GM23338 (cell line): Measurements from ENCODE around the gene KRTAP10-10.

ENCODE experiments used
- CREB1 ChIP-seq: fragments of 250-450 bp; sonication (Bioruptor Pico); IDR thresholded peaks from 2 replicates; pipeline ENCODE4 v1.5.0; 2020; ENCODE audit warnings: low read depth, mild to moderate bottlenecking, moderate library complexity
- EZH2 ChIP-seq: fragments of 200-600 bp; sonication (generic); IDR thresholded peaks from one replicate; pipeline ENCODE4 v1.8.0; 2017; ENCODE audit warnings: antibody characterized with exemption, mild to moderate bottlenecking, low read depth; ENCODE audit not compliant: unreplicated experiment
- EZH2phosphoT487 ChIP-seq: fragments of 200-600 bp; sonication (generic); IDR thresholded peaks from one replicate; pipeline ENCODE4 v1.8.1; 2018; ENCODE audit warnings: antibody characterized with exemption; ENCODE audit not compliant: unreplicated experiment
- JUNB ChIP-seq: IDR thresholded peaks from one replicate; pipeline ENCODE4 v1.6.1; 2016; ENCODE audit warnings: antibody characterized with exemption; ENCODE audit not compliant: unreplicated experiment
- POLR2AphosphoS5 ChIP-seq: IDR thresholded peaks from 2 replicates; pipeline ENCODE4 v1.6.1; 2016; ENCODE audit warnings: antibody characterized with exemption, low read depth
- TF ChIP-seq, protein P1 (sequence below), 2 experiments: fragments of 200-600 bp in 1 of 2; sonication (generic) in 1 of 2; conservative IDR thresholded peaks; 2 replicates each; pipeline versions ENCODE4 v1.5.1 to v1.6.1; 2016 to 2017; ENCODE audit warnings: antibody characterized with exemption in 2 of 2, low read depth in 2 of 2, mild to moderate bottlenecking in 2 of 2, moderate library complexity in 1 of 2

DNA sequence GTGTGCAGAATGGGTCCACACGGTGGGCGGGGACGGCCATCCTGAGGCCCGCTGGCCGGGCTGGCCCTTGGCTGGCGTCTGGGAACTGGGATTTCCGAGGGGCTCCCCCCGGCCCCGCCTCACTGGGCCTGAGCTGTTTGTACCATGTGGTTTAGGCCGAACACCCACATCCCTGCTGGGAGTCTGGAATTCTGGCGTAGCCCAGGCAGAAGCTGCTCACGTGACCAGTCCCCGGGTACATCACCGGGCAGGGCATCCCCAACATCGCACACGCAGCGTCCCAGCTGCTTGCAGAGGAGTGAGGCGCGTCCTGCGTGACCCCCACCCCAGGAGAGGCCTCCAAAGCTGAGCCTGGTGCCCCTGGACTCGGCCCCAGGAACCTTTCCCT, 34.7 kb upstream of the KRTAP10-10 start:
- TF ChIP-seq, protein P1, sequence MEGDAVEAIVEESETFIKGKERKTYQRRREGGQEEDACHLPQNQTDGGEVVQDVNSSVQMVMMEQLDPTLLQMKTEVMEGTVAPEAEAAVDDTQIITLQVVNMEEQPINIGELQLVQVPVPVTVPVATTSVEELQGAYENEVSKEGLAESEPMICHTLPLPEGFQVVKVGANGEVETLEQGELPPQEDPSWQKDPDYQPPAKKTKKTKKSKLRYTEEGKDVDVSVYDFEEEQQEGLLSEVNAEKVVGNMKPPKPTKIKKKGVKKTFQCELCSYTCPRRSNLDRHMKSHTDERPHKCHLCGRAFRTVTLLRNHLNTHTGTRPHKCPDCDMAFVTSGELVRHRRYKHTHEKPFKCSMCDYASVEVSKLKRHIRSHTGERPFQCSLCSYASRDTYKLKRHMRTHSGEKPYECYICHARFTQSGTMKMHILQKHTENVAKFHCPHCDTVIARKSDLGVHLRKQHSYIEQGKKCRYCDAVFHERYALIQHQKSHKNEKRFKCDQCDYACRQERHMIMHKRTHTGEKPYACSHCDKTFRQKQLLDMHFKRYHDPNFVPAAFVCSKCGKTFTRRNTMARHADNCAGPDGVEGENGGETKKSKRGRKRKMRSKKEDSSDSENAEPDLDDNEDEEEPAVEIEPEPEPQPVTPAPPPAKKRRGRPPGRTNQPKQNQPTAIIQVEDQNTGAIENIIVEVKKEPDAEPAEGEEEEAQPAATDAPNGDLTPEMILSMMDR (conservative IDR thresholded peaks at IDR 0.05; ENCODE audit: low read depth in 2 of 2) = no peak
- no peak for TF ChIP-seq JUNB
- TF ChIP-seq EZH2phosphoT487 = no peak
- TF ChIP-seq POLR2AphosphoS5 = no peak
- TF ChIP-seq EZH2 = no peak
- TF ChIP-seq CREB1 (CRISPR knock-in tag) = no peak
